ENCODE results near the gene VPREB3. TPM values are rescaled to one million over a fixed set of nuclear protein-coding genes. Genes with fewer than 3 reads are reported as not detected.

Gene VPREB3
- total RNA-seq, 1 experiment from 2014 or later: 2.4 TPM

- BruUV-seq (replicated peaks): no TSS peak
- DNase-seq (ENCODE audit: low read depth, low spot score): no peak
Observed at GRCh38 chr22:23752750-23753149, 1.5 kb downstream of the VPREB3 start.

More at GRCh38 chr22:23752750-23753149, 1.5 kb downstream of the VPREB3 start:
- TF ChIP-seq CBX3 (IDR thresholded peaks at IDR 0.05; ENCODE audit: low read depth) (no peak), EGR1 (IDR thresholded peaks at IDR 0.05; ENCODE audit: low read depth) (no peak), SRF (IDR thresholded peaks at IDR 0.05; ENCODE audit: low read depth) (no peak), ATF3 (IDR thresholded peaks at IDR 0.05) (no peak), ZNF274 (IDR thresholded peaks at IDR 0.05; ENCODE audit: low read depth, low read length) (no peak), TCF7L2 (IDR thresholded peaks at IDR 0.05; ENCODE audit: borderline replicate concordance, extremely low read depth, insufficient read depth, insufficient read length) (no peak), CTCF (IDR thresholded peaks at IDR 0.05 in 2 of 3, conservative IDR thresholded peaks at IDR 0.05 in 1 of 3; ENCODE audit: borderline replicate concordance in 1 of 3, insufficient read depth in 1 of 3, low read depth in 2 of 3, low read length in 2 of 3) (no peak), ELF1 (IDR thresholded peaks at IDR 0.05; ENCODE audit: borderline replicate concordance, low read depth) (no peak), ZBTB33 (IDR thresholded peaks at IDR 0.05; ENCODE audit: extremely low read depth, insufficient replicate concordance, low read length) (no peak), FOSL1 (IDR thresholded peaks at IDR 0.05; ENCODE audit: low read depth) (no peak), EZH2phosphoT487 (IDR thresholded peaks at IDR 0.05; ENCODE audit: borderline replicate concordance) (no peak), SIN3A (IDR thresholded peaks at IDR 0.05; ENCODE audit: low read depth) (no peak), POLR2A (IDR thresholded peaks at IDR 0.05; ENCODE audit: borderline replicate concordance, extremely low read depth, insufficient read depth, insufficient read length) (no peak), MAX (IDR thresholded peaks at IDR 0.05) (no peak), CEBPB (IDR thresholded peaks at IDR 0.05; ENCODE audit: low read depth) (no peak), JUND (IDR thresholded peaks at IDR 0.05) (no peak), ZFX (IDR thresholded peaks at IDR 0.05) (no peak), RAD21 (IDR thresholded peaks at IDR 0.05; ENCODE audit: low read depth) (no peak), EZH2 (IDR thresholded peaks at IDR 0.05) (no peak), REST (IDR thresholded peaks at IDR 0.05; ENCODE audit: low read depth) (no peak)
- CTCF ChIA-PET: interaction anchor here (0.6 kb wide), 1 partner anchor 18 kb away, joined by 3 read pairs; no protein-coding TSS in a partner anchor
- RAD21 ChIA-PET (ENCODE audit: low non-redundant PET in 1 of 2, low total read pairs in 2 of 2, uncharacterized antibody in 2 of 2, unreplicated experiment in 2 of 2): no interaction called here
- intact Hi-C loops (cut with micrococcal nuclease): no loop called here
- H3K9me3 ChIP-seq (ENCODE audit: control insufficient read depth in 1 of 2, insufficient read depth in 1 of 2, low read depth in 1 of 2, low read length in 2 of 2): no peaks in the 10 kb centered on the region
- ATAC-seq: no peak
- H3K27me3 ChIP-seq (ENCODE audit: insufficient read depth, low read length): no peaks in the 10 kb centered on the region
- H2AFZ ChIP-seq (ENCODE audit: low read depth, low read length, poor library complexity, severe bottlenecking): no peak overlapping the region
- H3K79me2 ChIP-seq (ENCODE audit: insufficient read depth, low read length): no peaks in the 10 kb centered on the region
- no peak overlapping the region for H3K27ac ChIP-seq (ENCODE audit: low read depth, low read length)
- H4K20me1 ChIP-seq (ENCODE audit: insufficient read depth): no peaks in the 10 kb centered on the region
- H3K4me1 ChIP-seq (ENCODE audit: control insufficient read depth in 1 of 2, insufficient read depth in 2 of 2, low read length in 2 of 2): peaks cover 8 to 25% of the 10 kb centered on the region in 2 experiments
- H3K9me2 ChIP-seq (ENCODE audit: insufficient read depth): no peaks in the 10 kb centered on the region
- H3K4me2 ChIP-seq (ENCODE audit: low read length): no peak overlapping the region
- H3K4me3 ChIP-seq (replicated peaks in 1 of 2; ENCODE audit: low read depth in 1 of 2, low read length in 2 of 2): no peak overlapping the region
- POLR2A ChIA-PET: interaction anchor here (0.9 to 1.2 kb wide), 2 partner anchors 18 to 36 kb away, joined by 3 to 6 read pairs; no protein-coding TSS in a partner anchor
- H3K36me3 ChIP-seq (ENCODE audit: control insufficient read depth in 1 of 2, insufficient read depth in 2 of 2, low read length in 2 of 2): no peaks in the 10 kb centered on the region
- no peak overlapping the region for H3K9ac ChIP-seq (ENCODE audit: low read length)

All from HCT116 (cell line).